Transverse colon (tissue), 4 donors: ENCODE results near the gene PUS1.

Source experiments
- CTCF ChIP-seq, 5 experiments: fragments of 200-600 bp in 3 of 5; fragments of 450-650 bp in 2 of 5; sonication (generic) in 3 of 5; IDR thresholded peaks; 1 replicate in 2 of 5; 2 replicates in 3 of 5; pipeline ENCODE4 v1.5.1; 2016 to 2017; ENCODE audit warnings: antibody characterized with exemption in 5 of 5, inconsistent platforms in 3 of 5, mild to moderate bottlenecking in 2 of 5, moderate library complexity in 1 of 5
- POLR2A ChIP-seq: fragments of 450-650 bp; IDR thresholded peaks from one replicate; pipeline ENCODE4 v1.6.1; 2016; ENCODE audit warnings: antibody characterized with exemption, mild to moderate bottlenecking, moderate library complexity
- POLR2AphosphoS5 ChIP-seq, 3 donors: sonication (generic); formaldehyde crosslinking; IDR thresholded peaks; one replicate each; pipeline ENCODE4 v1.6.1; 2016; ENCODE audit warnings: antibody characterized with exemption in 3 of 3

DNA sequence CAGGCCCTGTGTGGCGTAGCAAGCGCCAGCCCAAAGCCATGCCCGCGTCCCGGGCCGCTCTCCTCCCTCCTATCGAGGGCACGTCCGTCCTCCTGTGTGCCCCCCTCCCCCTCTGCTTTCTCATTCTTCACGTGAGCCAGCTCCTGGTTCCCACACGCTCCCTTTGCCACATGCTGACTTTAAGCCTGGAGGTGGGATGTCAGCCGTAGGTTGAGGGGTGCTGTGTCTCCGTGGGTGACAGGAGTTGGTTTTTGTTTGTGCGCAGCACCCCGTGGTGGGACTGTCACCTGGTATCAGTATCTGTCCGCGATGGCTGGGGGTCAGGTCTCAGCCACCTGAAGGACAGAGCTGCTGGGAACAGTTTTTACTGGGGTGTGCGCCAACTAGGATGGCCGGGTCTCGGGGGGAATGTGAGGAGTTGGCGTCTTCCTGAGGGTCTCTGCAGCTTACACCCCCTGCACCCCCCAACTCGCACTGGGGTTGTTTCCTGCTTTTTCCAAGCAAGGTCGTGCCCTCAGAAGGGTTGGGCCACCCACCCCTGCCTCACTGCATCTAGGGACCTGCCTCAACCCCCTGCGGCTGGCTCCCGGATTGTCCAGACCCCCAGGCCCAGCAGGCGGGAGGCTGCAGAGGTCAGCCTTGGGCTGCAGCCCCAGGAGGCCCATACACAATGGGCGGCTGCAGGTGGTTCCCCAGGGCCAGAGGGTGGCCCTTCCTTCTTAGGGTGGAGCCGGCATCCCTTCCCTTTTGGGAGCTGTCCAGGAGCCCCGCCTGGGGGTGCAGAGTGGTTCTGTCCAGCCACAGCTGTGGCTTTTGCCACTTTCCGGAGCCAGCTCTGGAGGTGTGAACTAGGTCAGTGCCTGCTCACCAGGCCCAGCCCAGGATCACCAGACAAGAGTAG, 27.4 kb upstream of the PUS1 start:
- no peak for TF ChIP-seq CTCF (IDR thresholded peaks at IDR 0.05)
- TF ChIP-seq POLR2AphosphoS5 (IDR thresholded peaks at IDR 0.05), result no peak
- TF ChIP-seq POLR2A, result no peak
